Myocyte (in vitro differentiated cells): Measurements from ENCODE around the gene ERCC5. TPM values are rescaled to one million over a fixed set of nuclear protein-coding genes. Genes with fewer than 3 reads are reported as not detected.
A peak's percentile ranks its signal among the peaks of the same experiment; 100 is the strongest.

Source experiments
- DNase-seq: peaks from one replicate; pipeline ENCODE4 v3.0.0-alpha.2; 2012; ENCODE audit warnings: low read depth
- total RNA-seq: library from RNA; depleted of rRNA; stranded (reverse); fragments of >200 nt; gene quantifications from 2 replicates; pipeline ENCODE4 v1.2.3, GENCODE V29; 2014

ERCC5 gene
- total RNA-seq, 1 donor from 2014 or later: 63.0 TPM

DNA sequence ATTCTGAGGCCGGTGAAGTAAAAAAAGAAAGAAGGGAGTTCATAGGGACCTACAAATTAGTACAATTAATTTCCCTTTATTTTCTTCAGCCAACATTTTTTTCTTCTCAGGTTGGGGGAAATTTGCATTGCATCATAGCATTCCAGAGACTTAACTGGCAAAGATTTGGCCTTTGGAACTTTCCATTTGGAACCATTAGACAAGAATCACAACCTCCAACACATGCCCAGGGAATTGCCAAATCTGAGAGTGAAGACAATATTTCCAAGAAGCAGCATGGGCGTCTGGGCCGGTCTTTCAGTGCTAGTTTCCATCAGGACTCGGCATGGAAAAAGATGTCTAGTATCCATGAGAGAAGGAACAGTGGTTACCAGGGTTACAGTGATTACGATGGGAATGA is 6.4 kb upstream of the ERCC5 start:
- DNase-seq: no peak

DNA sequence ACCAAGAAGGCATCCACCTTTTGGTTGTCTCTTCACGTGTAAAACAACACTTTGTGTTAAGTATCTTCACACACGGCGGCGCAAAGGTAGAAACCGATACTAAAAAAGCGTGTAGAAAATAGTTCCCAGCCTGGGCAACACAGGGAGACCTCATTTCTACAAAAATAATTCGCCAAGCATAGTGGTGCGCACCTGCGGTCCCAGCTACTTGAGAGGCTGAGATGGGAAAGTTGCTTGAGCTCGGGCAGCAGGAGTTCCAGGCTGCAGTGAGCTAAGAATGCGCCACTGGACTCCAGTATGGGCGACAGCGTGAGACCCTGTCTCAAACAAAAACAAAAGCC is 573 bp upstream of the ERCC5 start:
- DNase-seq: no peak

DNA sequence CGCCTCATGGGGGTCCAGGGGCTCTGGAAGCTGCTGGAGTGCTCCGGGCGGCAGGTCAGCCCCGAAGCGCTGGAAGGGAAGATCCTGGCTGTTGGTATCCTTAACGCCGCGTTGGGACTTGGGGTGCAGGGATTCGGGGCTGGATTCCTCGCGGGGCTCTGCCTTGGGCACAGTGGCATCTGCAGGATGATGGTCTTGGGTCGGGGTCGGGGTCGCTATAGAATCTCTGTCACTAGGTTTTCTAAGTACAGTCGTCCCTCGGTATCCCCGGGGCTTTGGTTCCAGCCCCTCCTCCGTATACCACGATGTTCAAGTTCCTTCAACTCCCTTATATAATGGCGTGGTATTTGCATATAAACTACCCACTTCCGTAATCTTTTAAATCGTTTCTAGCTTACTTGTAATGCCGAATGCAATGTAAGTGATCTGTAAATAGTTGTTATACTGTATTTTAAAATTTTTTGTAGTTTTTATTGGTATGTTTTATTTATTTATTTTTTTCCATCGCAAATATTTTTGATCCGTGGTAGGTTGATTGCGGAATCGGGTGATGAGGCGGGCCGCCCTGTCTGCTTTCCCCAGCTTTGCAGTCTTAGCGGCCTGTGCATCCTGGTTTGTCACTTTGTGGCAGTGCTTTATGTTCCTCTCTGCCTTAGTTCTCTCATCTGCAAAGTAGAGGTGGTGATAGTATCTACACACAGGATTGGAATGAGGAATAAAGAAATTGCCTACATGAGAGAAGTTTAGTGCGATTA is 606 bp downstream of the ERCC5 start:
- DNase-seq: peak; percentile 34

DNA sequence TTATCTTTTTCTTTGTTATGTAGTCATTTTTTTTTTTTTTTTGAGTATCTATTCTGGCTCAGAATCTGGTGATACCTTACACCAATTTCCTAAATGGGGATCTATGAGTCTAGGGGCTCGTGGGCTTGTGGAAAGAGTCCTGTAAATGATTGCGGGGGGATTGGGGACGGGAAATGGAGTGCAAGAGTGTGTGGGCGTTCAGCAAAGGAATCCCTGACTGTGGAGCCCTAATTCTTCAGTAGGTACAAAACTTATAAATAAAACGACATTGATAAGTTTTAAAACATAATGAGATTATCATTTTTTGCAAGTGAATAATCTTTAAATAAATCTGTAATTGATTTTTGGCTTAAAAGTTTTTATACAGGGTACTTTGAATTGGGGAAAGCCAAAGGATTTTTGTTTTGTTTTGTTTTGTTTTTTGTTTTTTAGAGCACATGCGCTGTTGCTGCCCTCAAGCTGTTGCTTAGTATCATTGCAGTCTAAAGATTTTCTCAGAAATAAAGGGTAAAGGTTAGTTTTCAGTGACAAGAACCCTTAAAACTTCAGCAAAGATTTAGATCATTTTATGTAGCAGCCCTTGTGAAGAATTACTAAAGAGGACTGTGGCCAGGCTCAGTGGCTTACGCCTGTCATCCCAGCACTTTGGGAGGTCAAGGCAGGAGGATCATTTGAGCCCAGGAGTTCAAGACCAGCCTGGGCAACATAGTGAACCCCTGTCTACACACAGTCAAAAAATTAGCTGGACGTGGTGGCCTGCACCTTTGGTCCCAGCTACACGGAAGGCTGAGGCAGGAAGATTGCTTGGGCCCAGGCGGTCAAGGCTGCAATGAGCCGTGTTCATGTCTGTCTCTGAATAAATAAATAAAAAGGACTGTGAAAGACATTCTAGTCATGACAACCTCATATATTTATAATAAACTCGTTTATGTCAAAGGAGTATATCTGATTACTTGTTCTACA is 1.7 kb downstream of the ERCC5 start:
- peak; percentile 50 for DNase-seq

DNA sequence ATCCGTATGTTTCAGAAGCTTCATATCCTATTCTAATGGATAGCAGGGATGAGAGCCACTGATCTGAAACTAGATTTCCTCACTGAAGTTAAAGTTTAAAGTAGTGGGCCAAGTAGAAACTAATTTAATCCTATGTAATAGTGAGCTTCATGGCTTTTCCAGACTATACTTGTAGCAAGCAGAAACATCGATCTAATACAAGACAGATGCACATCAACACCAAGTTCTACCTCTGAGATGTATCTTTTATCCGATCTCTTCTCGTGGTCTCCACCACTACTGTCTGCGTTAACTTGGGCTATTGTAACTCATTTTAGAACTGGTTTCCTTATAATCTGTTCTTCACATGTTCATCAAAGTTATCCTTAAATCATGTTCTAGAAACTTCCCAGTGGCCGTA is 3.1 kb downstream of the ERCC5 start:
- no peak for DNase-seq

DNA sequence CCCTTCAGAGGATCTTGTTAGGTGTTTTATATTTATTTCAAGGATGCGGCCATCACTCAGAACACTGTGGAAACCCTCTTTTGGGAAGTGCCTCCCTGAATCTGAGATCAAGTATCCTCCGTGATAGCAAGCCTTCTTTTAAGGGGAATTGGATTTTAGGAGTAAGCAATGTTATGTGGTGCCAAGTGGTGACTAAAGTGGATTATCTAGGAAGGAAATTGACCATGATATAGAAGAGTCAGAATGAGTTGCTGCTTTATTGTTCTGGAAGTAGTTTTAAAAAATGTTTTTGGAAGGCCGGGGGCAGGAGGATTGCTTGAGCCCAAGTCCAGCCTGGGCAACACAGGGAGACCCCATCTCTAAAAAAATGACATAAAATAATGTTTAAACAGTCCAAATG is 6.7 kb downstream of the ERCC5 start:
- DNase-seq: no peak

DNA sequence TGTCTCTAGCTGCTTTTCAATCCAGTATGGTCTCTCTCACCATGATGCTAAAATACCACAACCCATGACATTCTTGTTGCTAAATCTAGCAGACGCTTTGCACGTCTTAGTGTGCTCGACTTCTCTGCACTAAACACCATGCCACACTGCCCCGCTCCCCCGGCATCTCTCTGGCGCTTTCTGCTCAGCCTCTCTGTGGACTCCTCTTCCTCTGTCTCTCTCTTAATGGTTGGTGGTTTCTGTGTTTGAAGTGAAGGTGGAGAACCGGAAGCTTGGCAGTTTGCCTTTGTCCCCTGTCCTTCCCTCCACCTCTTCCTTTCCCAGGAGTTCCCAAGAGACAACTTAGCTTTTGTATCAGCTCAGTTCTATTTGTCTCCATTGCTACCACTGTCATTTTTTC is 8.8 kb downstream of the ERCC5 start:
- no peak for DNase-seq

DNA sequence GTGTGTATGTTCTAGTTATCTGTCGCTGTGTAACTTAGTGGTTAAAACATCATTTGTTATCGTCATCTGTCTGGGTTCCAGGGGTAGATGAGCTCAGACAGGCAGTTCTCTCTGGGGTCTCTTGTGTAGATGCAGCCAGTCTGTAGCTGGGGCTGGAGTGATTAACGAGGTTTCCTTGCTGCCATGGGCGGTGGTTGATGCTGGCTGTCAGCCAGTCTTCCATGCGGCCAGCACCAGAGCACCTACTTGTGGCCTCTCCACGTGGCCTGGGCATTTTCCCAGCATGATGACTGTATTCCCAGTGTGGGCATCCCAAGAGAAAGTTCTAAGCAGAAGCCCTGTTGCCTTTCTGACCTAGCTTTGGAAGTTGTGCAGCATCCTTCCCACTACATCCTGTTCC is 10.7 kb downstream of the ERCC5 start:
- DNase-seq: peak; percentile 73

DNA sequence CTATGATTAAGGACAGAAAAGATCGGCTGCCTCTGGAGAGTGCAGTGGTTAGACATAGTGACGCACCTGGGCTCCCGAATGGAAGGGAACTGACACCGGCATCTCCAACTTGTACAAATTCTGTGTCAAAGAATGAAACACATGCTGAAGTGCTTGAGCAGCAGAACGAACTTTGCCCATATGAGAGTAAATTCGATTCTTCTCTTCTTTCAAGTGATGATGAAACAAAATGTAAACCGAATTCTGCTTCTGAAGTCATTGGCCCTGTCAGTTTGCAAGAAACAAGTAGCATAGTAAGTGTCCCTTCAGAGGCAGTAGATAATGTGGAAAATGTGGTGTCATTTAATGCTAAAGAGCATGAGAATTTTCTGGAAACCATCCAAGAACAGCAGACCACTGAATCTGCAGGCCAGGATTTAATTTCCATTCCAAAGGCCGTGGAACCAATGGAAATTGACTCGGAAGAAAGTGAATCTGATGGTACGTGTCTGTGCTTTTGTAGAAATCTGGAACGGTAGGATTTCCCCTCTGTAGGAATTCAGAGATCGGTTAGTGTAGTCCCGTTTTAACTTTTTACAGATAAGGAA is 16.9 kb downstream of the ERCC5 start:
- DNase-seq: no peak

DNA sequence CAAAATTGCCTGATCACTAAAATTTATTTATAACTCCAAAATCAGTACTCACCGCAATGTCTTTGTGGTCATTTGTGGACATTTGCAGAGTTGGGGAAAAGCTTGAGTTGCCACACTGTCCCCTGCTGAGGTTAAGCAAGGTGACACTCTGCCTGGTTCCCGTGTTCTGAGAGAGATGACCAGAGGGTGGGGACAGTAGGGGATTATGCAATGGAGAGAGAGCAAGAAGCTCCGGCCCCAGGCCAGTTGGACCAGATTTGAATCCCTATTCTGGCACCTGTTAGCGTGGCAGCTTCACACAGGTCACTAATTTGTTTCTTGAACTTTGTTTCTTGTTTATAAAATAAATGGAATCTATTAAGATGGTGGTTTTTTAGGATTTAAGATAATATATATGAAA is 17.8 kb downstream of the ERCC5 start:
- DNase-seq: no peak

DNA sequence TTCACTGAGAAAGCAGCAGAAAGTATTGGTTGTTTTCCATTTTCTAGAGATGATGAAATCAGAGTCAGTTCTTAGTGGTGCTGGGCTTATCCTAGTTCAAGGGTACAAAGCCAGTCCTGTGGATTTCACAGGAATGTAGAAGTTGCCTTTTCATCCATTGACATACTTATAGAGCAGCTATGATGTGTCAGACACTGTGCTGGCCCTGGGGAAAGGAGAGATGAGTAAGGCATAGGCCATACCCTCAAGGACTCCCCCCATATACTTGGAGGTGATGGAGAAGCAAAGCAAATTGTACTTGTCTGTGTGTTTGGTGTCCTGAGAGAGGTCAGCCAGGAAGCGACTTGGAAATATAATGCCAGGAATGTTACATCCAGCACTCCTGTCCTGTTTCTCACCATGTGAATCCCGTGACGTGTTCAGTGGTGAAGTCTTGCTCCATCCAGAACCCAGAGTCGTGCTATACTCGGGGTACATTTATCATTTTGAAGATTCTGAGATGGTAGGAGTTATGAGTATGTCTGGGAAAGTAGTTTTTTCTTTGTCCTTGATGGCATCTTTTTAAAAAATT is 22.6 kb downstream of the ERCC5 start:
- no peak for DNase-seq

DNA sequence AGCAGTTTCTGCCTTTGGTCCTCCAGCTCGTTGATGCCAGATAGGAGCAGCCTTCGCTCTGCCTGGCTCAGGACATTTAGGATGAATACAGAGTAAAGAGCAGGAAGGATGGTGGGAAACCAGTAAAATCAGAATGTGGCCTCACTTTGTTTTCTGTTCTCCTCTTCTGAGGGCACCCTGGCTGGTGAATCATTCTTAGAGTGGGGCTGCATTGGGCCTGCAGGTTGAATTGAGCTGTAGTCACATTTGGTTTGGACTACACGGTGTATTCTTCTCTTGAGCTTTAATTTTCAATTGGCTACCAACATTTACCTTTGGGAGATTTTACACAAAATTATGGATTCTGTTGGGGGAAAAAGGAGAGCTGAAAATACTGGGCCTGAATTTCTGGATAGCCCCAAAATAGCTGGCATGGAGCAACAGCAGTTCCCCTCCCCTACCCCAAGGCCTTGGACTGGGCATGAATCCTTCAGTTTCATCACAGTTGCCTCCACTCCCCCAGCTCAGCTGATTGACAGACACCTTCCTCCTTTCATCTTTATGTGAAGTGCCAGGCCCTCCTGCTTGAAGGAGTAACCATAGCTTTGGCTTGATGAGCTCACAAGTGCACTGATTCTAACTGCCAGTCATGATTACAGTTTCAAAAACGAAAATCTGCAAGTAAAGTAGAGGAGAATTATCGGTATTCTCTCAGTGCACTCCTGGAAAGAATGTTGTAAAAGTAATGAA is 24.3 kb downstream of the ERCC5 start:
- DNase-seq: no peak

DNA sequence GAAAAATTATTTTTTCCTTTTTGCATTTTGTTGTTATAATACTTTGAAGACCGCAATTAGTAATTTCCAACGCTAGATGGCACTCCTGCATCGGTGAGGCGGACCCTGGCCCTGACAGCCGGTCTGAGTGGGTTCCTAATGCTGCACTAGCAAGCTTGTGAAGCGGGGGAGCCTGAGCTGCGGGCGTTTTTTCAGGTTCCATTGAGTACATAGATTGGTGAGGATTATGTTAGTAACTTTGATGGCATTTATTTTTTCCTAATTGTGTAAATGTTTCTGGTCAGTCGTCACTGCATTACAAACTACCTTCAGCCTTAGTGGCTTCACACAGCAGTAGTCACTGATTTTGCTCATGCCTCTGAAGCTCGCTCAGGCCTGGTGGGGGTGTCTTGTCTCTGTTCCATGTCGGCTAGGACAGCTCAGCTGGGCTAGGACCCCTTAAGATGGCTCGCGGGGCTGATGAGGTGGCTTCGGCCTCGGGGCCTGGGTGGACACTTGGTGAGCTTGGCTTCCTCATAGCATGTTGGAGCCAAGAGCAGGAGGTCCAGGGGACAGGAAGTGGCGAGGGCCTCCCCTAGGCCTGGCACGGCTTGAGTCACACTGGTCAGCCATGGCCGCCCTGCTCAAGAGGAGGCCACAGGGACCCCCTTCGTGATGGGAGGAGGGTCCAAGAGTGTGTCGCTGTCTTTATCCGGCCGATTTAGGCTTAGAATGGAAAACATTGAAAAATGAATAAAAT is 25.0 kb downstream of the ERCC5 start:
- DNase-seq: peak; percentile 74

DNA sequence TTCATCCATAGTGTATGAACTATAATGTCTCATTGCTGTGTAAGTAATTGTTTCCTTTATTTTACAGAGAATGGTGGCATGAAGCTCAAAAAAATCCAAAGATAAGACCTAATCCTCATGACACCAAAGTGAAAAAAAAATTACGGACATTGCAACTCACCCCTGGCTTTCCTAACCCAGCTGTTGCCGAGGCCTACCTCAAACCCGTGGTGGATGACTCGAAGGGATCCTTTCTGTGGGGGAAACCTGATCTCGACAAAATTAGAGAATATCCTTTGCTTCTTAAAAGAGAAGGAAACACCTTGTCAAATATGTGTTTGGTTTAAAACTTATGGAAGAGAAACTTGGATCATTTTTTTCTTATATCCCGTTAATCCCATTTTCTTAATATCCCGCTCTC is 26.3 kb downstream of the ERCC5 start:
- peak; percentile 64 for DNase-seq

DNA sequence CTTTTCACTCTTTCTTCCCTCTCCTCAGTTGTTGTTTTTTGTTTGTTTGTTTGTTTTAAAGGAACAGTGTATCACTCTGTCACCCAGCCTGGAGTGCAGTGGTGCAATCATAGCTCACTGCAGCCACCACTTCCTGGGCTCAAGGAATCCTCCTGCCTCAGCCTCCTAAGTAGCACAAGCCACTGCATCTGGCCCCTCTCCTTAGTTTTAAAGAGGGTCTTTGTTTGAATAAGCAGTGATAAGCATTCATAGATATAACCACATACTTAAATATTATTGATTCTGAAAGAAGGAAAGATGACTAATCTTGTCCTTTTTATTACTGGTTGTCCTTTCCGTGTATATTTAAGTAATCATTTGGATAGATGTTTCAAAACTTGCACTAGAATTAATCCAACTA is 26.7 kb downstream of the ERCC5 start:
- DNase-seq: no peak

DNA sequence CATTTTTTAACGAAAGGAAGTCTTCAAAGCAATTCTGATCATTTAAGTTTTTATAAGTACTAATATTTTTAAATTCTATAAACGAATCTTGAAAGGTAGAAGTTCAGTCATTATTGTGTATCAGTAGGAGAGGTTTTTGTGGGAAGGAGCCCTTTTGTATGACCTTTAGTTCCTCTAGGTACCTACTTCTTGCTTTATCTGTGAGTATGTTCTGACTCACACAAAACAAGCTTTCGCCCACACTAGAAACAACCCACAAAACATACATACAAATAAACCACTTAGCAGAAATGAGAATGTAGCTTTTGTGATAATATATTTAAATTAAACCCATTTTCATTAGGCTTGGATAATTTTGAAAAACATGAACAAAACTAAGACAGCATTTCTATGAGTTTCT is 27.8 kb downstream of the ERCC5 start:
- no peak for DNase-seq

DNA sequence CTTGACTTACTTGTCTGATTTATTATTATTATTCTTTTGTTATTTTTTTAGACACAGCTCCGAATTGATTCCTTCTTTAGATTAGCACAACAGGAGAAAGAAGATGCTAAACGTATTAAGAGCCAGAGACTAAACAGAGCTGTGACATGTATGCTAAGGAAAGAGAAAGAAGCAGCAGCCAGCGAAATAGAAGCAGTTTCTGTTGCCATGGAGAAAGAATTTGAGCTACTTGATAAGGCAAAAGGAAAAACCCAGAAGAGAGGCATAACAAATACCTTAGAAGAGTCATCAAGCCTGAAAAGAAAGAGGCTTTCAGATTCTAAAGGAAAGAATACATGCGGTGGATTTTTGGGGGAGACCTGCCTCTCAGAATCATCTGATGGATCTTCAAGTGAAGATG is 29.4 kb downstream of the ERCC5 start:
- no peak for DNase-seq

DNA sequence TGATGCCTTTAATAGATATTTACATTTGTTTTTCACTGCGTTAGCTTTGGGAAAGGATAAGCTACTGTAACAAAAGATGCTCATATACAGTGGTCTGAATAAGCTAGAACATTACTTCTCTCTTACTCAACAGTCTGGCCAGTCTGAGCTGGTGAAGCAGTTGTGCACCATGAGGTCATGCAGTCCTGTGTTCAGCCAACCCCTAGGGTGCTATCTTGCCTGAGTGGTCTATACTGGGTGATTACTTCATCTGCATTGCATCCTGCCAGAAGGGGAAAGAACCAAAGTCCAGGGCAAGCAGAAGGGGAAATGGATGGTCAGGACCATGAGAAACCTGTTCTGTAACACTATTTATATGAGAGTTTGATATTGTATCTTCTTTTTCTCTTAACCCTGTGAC is 31.5 kb downstream of the ERCC5 start:
- peak; percentile 89 for DNase-seq

DNA sequence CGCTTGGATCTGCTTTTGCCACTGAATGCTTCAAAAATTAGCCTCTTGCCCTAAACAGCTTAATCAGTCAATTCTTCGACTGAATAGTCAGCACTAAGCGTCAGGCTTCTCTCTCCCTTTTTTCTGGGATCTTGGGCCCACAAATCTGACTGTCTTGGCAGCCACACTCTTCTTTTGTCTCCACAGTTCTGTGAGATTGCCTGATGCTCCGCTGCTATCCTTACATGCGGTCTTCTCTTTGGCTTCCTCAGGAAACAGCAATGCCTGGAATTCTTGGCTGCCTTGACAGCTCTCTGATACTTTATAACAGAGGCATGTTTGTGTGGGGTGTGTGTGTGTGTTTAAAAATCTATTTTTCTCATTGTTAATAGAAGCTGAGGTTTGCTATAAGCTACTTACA is 32.6 kb downstream of the ERCC5 start:
- DNase-seq: peak; percentile 68

DNA sequence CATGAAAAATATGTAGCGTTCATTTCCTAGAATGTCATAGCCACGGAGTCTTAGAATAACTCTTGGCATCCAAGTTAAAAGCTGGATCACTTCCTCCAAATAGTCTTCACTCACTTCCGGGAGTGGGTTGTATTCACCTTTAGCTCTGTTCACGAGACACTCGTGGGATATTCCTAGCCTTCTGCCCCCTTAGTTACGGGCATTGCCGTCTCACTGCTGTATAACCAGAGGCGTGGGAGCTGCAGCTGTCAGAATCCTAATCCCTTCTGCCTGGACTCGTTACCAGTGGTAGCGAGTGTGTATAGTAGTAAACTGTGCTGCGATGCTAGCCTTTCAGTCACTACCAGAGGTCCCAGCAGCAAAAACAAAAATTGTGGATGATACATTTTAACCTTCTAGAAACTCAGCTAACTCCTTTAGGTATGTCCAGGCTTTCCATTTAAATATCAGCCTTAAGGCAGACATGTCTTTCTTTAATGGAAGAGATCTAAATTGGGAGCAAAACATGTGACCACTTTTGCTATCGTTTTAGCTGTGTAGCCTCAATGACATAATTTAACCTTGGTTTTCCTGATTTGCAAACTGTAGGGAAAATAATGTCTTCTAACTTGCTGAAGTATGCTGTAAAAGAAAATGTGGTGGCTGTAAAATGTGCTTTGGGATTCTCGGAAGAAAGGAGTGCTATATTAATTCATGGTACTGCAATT is 34.1 kb downstream of the ERCC5 start:
- peak; percentile 76 for DNase-seq
